Metanephros (tissue), 1 donor: ENCODE measurements around the gene PAFAH1B2. TPM values are rescaled to one million over a fixed set of nuclear protein-coding genes. Genes with fewer than 3 reads are reported as not detected.

Experiments
- total RNA-seq: library from RNA; depleted of rRNA; stranded (reverse); fragments of >200 nt; gene quantifications from one replicate; pipeline ENCODE4 v1.2.3, GENCODE V29; 2014

The PAFAH1B2 gene, protein sequence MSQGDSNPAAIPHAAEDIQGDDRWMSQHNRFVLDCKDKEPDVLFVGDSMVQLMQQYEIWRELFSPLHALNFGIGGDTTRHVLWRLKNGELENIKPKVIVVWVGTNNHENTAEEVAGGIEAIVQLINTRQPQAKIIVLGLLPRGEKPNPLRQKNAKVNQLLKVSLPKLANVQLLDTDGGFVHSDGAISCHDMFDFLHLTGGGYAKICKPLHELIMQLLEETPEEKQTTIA
- 74.0 TPM for total RNA-seq

DNA sequence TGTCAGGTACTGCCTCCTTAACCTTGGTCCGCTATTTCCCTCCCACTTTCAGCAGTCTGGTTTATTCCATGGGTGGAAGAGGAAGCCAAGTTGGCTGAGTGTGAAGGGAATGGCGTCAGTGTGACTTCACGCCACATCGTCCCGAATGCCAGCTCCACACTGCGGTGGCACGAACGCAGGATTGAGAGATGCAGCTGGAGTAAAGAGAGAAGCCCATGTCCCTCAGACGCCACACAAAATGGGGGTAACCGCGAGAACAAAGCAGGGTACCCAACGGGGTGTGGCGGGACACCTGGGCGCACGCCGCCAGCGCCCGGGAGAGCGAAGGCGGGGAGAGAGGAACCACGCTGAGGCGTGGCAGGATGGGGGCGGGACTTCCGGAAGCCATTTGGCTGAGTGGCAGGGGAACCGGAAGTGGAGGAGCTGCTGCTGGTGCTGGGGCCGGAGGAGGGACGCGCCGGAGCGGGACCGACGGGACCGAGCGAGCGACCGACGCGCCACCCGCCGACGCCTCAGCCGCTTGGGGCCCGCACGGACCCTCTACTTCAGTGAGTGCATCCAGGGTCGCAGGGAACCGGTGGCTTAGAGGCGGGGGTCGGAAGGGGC, at the start of gene PAFAH1B2:
PAFAH1B2 (plus strand) TSS at position 417 of the 606 bp plus-strand sequence. CDS start 8,161 bp downstream, outside the sequence.

DNA sequence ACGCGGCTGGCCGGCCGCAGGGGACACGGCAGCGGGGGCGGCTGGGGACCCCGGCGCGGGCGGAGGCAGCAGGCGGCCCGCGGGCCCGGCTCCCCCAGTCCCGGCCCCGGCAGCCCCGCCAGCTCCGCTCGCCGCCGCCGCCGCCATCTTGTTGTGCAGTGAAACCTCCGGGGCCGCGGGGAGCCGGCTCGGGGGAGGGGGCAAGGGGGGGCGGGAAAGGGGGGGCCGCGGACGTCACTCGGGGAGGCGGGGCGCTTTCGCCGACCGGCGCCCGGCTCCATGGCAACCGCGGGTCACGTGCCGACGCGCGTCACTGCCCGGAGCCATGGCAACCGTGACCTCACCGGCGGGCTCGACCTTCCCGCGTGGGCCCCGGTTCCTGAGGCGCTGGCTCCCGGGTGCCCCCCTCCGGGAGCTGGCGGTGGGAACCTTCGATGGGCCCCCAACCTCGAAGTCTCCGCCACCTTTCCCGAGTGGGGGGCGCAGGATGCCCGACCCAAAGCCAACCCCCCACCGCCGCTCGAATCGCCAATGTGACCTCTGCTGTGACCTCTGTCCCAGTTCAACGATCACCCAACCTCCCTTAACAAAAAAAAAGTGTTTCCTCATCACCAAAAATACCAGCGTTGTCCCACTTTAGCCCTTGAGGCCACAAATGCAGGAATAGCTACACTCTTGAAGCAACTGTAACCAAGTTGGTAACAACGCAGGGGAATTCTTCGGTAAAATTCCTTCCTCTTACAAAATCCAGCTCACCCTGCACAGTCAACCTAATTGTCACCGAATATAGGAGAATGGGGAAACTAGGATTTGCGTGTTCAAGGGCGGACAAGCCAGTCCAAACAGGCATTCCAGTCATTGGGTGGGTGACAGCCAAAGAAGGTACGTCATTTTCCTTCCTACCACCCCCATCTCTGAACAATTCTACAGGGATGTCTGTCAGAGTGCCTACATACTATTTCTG, 45.5 kb upstream of the PAFAH1B2 start, which contains the start of gene SIK3:
SIK3 (minus strand) TSS at position 160 of the 964 bp plus-strand sequence; CDS start at position 147, 13 bp downstream.

DNA sequence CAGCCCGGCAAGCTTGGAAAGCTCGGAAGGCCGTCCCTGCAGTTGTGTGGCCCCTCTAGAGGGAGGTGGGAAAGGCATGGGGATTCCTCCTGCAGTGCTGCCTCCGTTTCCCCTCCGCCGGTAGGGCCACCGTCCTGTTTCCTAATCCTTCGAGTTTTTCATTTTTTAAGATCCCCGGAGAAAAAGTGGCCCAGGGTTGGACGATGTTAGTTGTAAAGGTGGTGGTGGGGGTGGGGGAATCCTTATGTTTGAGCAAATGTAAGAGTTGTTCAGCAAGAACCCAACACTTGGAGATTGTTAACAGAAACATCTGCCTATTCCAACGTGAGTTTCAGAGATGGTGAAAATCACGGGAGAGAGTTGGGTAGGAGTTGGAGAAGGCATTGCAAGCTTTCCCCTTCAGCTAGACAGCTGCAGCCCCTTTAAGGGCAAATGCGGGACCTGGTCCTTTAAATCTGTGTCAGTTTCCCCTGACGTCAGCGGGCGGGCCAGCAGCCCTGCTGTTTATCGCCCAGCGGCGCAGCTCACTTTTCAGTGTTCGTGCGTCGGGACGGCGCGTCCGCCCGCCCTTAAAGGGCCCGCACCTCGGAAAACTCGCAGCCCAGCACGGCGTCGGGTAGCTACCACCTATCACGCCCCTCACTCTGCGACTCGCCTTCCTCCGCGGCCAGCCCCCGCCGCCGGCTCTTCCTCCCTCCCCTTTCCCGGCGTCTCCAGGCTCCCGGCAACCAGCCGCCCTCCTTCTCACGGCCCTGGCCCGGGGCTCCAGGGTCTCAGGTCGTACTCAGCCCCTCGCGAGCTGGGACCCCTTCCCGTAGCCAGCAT, 34.3 kb downstream of the PAFAH1B2 start, which contains the start of gene SIDT2:
SIDT2 (plus strand) TSS at position 534 of the 825 bp plus-strand sequence. CDS start 521 bp downstream, outside the sequence.

DNA sequence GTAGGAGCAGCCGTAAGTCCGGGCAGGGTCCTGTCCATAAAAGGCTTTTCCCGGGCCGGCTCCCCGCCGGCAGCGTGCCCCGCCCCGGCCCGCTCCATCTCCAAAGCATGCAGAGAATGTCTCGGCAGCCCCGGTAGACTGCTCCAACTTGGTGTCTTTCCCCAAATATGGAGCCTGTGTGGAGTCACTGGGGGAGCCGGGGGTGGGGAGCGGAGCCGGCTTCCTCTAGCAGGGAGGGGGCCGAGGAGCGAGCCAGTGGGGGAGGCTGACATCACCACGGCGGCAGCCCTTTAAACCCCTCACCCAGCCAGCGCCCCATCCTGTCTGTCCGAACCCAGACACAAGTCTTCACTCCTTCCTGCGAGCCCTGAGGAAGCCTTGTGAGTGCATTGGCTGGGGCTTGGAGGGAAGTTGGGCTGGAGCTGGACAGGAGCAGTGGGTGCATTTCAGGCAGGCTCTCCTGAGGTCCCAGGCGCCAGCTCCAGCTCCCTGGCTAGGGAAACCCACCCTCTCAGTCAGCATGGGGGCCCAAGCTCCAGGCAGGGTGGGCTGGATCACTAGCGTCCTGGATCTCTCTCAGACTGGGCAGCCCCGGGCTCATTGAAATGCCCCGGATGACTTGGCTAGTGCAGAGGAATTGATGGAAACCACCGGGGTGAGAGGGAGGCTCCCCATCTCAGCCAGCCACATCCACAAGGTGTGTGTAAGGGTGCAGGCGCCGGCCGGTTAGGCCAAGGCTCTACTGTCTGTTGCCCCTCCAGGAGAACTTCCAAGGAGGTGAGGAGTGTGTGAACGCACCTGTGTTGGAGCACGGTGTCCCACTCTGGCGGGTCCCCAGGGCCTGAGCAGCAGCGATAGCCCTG, 55.2 kb downstream of the PAFAH1B2 start, which contains the start of gene TAGLN:
TAGLN (plus strand) TSS at position 318 of the 863 bp plus-strand sequence. CDS start 3,644 bp downstream, outside the sequence.

Other genes starting within 250 kb of the PAFAH1B2 start
- 37.4 TPM for gene SIK3, start 45.9 kb upstream of the PAFAH1B2 start, total RNA-seq
- gene SIDT2, start 34.5 kb downstream of the PAFAH1B2 start, total RNA-seq = 39.8 TPM
- gene TAGLN, start 55.1 kb downstream of the PAFAH1B2 start, total RNA-seq = 150 TPM
- gene PCSK7, start 87.8 kb downstream of the PAFAH1B2 start, total RNA-seq = 36.6 TPM
- 25.4 TPM for gene RNF214, start 88.4 kb downstream of the PAFAH1B2 start, total RNA-seq
- gene BACE1-AS, start 147.1 kb downstream of the PAFAH1B2 start, total RNA-seq = 6.8 TPM
- gene BACE1, start 172.0 kb downstream of the PAFAH1B2 start, total RNA-seq = 27.8 TPM
- 26.4 TPM for gene CEP164, start 183.6 kb downstream of the PAFAH1B2 start, total RNA-seq